ENCODE measurements around the gene SELENOM.
"Not testable (repeated sequence)": the region's sequence is repeated elsewhere in the genome, so short reads cannot be mapped to it uniquely, and the experiment has no call there.

SELENOM gene

GRCh38 chr22:31128156-31128555 lies 20.8 kb upstream of the SELENOM start:
- no peak for DNase-seq

- DNase-seq: no peak
Measured at GRCh38 chr22:31127181-31127772, 19.9 kb upstream of the SELENOM start.

- no peak for DNase-seq
Measured at GRCh38 chr22:31126869-31127175, 19.5 kb upstream of the SELENOM start.

GRCh38 chr22:31126128-31126868 lies 18.9 kb upstream of the SELENOM start:
- no peak for DNase-seq

- DNase-seq: no peak
Measured at GRCh38 chr22:31125521-31126117, 18.3 kb upstream of the SELENOM start.

- DNase-seq: no peak
Measured at GRCh38 chr22:31124811-31125465, 17.6 kb upstream of the SELENOM start.

GRCh38 chr22:31124290-31124689 lies 16.9 kb upstream of the SELENOM start:
- DNase-seq: no peak

GRCh38 chr22:31123292-31123602 lies 15.9 kb upstream of the SELENOM start:
- DNase-seq: no peak

GRCh38 chr22:31122532-31123291 lies 15.3 kb upstream of the SELENOM start, which contains the start of gene INPP5J:
Gene INPP5J, plus strand, starts transcription at chr22:31122966. Its CDS starts 49 bp downstream, at chr22:31123015.
- DNase-seq: no peak

GRCh38 chr22:31122196-31122531 lies 14.8 kb upstream of the SELENOM start:
- no peak for DNase-seq

GRCh38 chr22:31121403-31121802 lies 14.0 kb upstream of the SELENOM start:
- no peak for DNase-seq

- DNase-seq: no peak
Measured at GRCh38 chr22:31120642-31121041, 13.3 kb upstream of the SELENOM start.

GRCh38 chr22:31120230-31120629 lies 12.9 kb upstream of the SELENOM start:
- no peak for DNase-seq

GRCh38 chr22:31119026-31119717 lies 11.8 kb upstream of the SELENOM start:
- no peak for DNase-seq

- DNase-seq: no peak
Measured at GRCh38 chr22:31118046-31118820, 10.9 kb upstream of the SELENOM start.

- DNase-seq: not testable (repeated sequence)
Measured at GRCh38 chr22:31112547-31113091, 5.3 kb upstream of the SELENOM start.

- DNase-seq: no peak
Measured at GRCh38 chr22:31107894-31108218, 488 bp upstream of the SELENOM start.

GRCh38 chr22:31106731-31107177 lies 614 bp downstream of the SELENOM start:
- no peak for DNase-seq

- DNase-seq: no peak
Measured at GRCh38 chr22:31106001-31106571, 1.3 kb downstream of the SELENOM start.

- DNase-seq: no peak
Measured at GRCh38 chr22:31105282-31105929, 2.0 kb downstream of the SELENOM start.

GRCh38 chr22:31104869-31105268 lies 2.5 kb downstream of the SELENOM start:
- DNase-seq: no peak
